HG03354 (cell line): ENCODE measurements around the gene LUC7L.
"Not testable (repeated sequence)": the region's sequence is repeated elsewhere in the genome, so short reads cannot be mapped to it uniquely, and the experiment has no call there.

Source experiments
- ATAC-seq: cut with Tn5 transposase; IDR thresholded peaks from one replicate; pipeline ENCODE4 v1.9.1; 2021; ENCODE audit warnings: mild to moderate bottlenecking; ENCODE audit not compliant: unreplicated experiment, poor library complexity, severe bottlenecking

LUC7L gene

DNA sequence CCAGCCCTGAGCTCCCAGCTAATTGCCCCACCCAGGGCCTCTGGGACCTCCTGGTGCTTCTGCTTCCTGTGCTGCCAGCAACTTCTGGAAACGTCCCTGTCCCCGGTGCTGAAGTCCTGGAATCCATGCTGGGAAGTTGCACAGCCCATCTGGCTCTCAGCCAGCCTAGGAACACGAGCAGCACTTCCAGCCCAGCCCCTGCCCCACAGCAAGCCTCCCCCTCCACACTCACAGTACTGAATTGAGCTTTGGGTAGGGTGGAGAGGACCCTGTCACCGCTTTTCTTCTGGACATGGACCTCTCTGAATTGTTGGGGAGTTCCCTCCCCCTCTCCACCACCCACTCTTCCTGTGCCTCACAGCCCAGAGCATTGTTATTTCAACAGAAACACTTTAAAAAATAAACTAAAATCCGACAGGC is 59.2 kb downstream of the LUC7L start:
- not testable (repeated sequence) for ATAC-seq

DNA sequence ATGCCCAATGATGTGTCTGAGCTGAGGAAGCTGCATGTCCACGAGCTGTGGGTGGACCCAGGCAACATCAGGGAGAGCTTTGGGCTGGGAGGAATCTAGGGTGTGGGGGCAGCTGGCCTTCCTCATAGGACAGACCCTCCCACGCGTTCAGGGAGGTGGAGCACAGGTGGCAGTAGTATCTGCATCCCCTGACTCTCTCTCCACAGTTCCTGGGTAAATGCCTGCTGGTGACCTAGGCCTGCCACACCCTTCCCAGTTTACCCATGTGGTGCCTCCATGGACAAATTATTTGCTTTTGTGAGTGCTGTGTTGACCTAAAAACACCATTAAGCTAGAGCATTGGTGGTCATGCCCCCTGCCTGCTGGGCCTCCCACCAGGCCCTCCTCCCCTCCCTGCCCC is 60.2 kb downstream of the LUC7L start:
- no peak for ATAC-seq

DNA sequence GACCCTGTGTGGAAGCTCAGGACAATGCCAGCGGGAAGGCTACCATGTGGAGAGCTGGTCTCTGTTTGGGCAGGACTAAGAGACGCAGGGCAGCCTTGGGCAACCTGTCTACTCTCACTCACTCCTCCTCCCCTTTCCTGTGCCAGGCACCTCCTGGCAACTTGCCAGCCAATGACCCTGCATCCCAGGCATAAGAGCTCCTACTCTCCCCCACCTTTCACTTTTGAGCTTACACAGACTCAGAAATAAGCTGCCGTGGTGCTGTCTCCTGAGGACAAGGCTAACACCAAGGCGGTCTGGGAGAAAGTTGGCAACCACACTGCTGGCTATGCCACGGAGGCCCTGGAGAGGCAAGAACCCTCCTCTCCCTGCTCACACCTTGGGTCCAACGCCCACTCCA is 60.8 kb downstream of the LUC7L start:
- ATAC-seq: no peak

DNA sequence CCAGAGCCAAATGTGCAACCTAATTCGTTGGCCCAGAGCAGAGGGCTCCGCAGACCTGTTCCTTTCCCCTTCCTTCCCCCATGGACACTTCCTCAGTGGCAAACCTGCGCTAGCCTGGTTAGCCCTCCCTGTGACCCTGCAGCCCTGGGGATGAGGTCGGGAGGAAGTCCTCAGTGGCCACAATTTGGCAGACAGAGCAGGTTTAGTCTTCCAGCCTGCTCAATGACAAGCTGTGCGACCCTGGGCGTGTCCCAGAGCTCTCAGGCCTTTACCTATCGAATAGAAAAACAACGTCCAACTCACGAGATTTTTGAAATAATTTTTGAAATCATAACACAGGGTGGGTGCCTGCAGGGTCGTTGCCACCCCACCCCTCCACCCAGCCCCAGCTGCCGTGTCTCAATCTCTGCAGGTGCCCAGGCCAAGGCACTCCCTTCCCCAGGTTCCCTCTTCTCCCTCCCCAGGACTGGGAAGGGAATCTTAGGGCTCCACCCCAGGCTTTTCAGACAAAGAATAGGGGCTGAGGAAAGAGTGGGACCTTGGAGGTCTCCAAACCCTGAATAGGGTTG is 62.0 kb downstream of the LUC7L start:
- ATAC-seq: no peak

DNA sequence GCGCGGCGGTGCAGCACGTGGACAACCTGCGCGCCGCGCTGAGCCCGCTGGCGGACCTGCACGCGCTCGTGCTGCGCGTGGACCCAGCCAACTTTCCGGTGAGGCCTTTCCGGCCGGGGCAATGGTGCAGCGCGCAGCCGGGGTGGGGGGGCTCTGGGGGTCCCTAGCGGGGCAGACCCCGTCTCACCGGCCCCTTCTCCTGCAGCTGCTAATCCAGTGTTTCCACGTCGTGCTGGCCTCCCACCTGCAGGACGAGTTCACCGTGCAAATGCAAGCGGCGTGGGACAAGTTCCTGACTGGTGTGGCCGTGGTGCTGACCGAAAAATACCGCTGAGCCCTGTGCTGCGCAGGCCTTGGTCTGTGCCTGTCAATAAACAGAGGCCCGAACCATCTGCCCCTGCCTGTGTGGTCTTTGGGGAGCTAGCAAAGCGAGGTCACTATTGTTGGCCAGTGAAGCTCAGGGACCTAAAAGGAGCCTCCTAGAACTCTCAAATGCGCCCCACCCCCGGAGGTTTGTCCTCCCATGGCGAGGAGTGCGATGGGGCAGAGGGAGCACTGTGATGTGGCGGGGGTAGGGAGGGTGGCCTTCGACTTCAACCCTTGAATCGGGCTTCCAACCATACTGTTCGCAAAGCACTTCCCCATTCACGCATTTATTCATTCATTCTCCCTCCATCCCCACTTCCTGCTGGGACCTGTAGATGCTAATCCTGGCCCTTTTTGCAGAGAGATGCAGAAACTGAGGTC is 62.7 kb downstream of the LUC7L start:
- no peak for ATAC-seq

DNA sequence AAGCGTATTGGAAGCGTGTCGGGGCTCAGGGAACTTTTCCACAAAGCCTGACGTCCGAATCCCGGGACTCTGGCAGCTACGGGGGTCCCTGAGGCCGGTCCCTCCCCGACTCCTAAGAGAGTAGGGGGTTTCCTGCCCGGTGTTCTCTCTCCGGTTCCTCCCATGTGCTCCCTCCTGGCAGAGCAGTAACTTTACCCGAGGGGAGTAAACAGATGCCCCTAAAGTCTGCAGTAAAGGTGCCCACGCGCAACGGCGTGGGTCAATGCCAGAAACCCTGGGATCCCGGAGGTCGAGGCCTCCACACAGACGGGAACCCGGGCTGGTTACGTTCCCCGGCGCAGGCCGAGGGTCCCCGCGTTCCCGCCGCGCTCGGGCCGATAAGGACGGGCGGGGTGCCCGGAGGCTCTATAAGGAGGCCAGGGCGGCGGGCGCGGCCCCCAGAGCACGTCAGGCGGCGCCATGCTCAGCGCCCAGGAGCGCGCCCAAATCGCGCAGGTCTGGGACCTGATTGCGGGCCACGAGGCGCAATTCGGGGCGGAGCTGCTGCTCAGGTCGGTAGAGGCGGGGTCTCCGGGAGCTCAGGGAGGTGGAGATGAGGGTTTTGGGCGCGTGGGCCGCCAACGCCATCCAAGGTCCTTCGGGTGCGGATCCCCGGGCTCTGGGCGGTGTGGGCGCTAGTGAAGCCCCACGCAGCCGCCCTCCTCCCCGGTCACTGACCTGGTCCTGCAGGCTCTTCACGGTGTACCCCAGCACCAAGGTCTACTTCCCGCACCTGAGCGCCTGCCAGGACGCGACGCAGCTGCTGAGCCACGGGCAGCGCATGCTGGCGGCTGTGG is 63.5 kb downstream of the LUC7L start, which contains the start of gene HBM:
Gene HBM (plus strand): TSS at position 440 of the 836 bp plus-strand sequence. CDS start 20 bp downstream, at position 460.
- no peak for ATAC-seq

DNA sequence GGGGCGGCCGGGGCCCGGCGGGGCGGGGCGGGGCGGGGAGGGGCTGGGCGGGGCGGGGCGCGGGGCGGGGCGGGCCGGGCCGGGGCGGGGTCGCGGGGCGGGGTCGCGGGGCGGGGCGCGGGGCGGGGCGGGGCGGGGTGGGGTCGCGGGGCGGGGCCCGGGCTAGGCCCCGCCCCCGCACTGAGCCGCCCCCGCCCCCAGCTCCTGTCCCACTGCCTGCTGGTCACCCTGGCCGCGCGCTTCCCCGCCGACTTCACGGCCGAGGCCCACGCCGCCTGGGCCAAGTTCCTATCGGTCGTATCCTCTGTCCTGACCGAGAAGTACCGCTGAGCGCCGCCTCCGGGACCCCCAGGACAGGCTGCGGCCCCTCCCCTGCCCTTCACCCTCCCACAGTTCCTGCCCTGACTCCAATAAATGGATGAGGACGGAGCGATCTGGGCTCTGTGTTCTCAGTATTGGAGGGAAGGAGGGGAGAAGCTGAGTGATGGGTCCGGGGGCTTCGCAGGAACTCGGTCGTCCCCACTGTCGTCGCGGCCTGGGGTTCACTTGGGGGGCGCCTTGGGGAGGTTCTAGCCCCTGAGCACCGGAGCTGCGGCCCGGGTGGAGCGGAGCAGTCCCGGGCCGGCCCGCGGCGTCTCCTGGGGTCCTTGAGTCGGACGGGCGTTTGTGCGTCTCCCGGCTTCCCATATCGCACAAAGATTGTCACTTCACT is 64.3 kb downstream of the LUC7L start:
- no peak for ATAC-seq

DNA sequence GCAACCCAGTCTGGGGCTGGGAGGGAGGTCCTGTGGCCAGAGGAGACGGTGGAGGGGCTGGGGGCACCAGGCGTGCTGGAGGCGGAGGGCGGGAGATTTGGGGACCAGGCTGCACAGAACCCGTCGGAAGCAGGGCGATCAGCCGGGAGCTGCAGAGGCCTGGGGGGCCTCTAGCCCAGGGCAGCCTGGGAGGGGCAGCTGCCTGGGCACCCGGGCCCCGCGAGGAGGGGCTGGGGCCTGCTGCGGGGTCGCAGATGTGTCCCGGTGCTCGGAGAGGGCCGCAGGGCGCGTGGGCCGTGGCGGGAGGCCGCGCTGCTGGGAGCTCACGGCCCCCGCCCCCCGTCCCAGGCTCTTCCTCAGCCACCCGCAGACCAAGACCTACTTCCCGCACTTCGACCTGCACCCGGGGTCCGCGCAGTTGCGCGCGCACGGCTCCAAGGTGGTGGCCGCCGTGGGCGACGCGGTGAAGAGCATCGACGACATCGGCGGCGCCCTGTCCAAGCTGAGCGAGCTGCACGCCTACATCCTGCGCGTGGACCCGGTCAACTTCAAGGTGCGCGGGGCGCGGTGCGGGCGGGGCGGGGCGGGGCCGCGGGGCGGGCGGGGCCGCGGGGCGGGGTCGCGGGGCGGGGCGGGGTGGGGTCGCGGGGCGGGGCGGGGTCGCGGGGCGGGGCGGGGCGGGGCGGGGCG is 65.0 kb downstream of the LUC7L start:
- ATAC-seq: not testable (repeated sequence)

DNA sequence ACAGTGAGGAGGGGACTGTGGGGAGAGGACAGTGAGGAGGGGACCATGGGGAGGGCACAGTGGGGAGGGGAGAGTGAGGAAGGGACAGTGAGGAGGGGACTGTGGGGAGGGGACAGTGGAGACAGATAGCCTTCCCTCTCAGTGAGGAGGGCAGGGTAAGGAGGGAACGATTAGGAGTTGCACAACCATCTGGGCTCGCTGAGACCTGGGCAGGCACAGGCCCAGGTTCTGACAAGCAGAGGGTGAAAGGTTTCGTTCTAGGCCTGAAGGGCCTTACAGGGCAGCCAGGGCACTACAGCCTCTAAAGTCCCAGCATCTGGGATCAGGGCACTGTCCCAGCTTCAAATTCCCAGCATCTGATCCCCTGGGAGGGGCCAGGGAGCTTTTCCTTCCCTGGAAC is 65.6 kb downstream of the LUC7L start:
- not testable (repeated sequence) for ATAC-seq

DNA sequence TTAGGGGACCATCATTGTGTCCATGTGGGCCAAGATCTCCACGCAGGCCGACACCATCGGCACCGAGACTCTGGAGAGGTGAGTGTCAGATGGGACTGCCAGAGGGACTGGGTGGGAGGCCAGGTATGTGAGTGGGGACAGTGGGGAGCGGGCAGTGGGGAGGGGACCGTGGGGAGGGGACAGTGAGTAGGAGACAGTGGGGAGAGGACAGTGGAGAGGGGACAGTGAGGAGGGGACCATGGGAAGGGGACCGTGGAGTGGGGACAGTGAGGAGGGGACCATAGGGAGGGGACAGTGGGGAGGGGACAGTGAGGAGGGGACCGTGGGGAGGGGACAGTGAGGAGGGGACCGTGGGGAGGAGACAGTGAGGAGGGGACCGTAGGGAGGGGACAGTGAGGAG is 66.1 kb downstream of the LUC7L start:
- ATAC-seq: not testable (repeated sequence)

DNA sequence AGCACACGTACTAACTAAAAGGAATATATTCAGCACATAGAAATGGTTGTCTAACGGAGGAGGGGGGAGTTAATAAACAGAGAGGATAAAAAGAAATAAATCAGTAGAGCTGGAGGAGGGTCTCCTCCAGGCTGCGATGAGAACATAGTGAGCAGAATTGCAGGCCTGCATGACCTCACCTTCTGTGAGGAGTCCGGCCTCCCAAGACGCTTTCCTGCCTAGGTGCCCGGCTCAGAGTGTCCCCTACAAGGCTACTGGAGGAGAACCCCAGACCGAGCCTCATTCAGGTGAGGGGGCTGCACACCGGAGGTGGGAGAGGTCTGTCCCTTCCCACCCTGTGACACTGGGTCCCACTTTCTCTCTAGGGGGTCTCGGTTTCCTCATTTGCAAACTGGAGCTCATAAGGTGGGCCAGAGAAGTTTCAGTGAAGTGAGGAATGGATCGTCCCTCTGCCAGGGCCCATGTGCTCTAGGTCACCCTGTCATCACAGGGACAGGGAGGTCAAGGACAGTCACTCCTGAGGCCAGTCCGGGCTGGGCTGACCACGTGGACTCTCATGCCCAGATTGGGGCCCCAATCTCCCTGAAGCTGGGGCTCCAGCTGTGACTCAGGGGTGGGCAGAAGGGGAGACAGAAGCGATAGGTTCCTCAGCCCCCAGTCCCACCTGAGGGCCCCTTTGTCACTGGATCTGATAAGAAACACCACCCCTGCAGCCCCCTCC is 66.8 kb downstream of the LUC7L start:
- ATAC-seq: no peak

DNA sequence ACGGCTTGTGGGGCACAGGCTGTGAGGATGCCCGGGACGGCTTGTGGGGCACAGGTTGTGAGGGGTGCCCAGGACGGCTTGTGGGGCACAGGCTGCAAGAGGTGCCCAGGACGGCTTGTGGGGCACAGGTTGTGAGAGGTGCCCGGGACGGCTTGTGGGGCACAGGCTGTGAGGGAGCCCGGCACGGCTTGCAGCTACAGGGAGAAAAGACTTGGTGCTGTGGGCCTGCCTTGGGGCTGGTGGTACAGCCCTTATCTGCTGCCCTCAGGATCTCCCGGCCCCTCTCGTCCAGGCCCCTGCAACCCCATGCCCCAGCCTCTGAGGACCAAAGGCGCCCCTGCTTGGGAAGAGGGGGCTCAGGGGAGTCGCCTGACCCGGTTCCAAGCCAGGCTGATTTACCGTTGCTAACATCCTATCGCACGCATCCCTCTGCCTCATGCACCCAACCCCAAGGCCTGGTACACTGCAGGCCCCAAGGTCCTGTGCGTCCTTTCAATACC is 68.5 kb downstream of the LUC7L start:
- no peak for ATAC-seq

DNA sequence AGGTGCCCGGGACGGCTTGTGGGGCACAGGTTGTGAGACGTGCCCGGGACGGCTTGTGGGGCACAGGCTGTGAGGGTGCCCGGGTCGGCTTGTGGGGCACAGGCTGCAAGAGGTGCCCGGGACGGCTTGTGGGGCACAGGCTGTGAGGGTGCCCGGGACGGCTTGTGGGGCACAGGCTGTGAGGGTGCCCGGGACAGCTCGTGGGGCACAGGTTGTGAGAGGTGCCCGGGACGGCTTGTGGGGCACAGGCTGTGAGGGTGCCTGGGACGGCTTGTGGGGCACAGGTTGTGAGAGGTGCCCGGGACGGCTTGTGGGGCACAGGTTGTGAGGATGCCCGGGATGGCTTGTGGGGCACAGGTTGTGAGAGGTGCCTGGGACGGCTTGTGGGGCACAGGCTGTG is 69.0 kb downstream of the LUC7L start:
- not testable (repeated sequence) for ATAC-seq

DNA sequence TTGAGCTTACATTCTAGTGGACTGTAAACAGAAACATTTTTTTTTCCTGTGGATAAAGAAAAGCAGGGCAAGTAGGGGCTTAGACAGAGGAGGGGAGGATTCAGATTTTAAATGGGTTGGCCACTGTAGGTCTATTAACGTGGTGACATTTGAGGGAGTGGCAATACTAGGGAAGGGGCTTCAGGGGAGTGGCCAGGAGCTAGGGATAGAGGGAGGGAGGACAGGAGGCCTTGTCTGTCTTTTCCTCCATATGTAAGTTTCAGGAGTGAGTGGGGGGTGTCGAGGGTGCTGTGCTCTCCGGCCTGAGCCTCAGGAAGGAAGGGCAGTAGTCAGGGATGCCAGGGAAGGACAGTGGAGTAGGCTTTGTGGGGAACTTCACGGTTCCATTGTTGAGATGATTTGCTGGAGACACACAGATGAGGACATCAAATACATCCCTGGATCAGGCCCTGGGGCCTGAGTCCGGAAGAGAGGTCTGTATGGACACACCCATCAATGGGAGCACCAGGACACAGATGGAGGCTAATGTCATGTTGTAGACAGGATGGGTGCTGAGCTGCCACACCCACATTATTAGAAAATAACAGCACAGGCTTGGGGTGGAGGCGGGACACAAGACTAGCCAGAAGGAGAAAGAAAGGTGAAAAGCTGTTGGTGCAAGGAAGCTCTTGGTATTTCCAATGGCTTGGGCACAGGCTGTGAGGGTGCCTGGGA is 70.0 kb downstream of the LUC7L start:
- no peak for ATAC-seq

DNA sequence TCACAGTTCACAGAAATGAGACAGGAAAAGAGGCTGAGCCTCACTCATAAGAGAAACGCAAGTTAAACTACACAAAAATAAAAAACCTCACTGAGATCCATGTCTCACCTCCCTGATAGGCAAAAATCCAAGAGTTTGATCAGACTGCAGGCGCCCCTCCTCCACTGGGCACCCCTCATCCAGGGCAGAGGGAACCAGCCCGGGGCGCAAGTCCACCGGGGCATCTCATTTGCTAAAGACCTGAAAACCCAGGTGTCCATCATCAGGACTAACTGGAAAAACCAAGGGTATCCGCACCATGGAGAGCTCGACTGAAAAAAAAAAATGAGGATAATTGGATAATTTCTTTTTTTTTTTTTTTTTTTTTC is 74.2 kb downstream of the LUC7L start:
- no peak for ATAC-seq

DNA sequence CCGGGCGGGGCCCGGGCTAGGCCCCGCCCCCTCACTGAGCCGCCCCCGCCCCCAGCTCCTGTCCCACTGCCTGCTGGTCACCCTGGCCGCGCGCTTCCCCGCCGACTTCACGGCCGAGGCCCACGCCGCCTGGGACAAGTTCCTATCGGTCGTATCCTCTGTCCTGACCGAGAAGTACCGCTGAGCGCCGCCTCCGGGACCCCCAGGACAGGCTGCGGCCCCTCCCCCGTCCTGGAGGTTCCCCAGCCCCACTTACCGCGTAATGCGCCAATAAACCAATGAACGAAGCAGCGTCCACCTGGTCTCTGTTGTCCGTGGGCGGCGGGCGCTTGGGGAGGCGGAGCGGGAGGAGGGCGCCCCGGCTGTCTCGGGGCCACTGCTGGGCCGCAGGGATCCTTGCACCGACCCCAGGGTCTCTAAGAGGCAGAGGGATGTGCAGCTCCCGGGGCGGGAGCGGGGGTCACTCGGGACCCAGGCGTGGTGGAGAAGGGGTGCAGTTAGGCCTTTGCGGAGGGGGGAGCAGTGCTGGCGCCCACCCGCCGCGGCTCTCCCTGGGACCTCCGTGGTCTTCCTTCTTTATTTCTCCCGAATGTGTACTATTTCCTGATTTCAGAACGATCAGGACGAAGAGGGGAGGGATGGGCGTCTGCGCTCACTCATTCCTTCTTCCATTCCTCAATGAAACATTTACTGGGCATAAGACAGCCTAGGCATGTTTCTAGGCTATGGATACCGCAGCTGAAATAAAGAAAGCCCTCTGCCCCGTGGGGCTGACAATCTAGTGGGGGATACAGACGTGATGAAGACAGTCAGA is 74.8 kb downstream of the LUC7L start:
- ATAC-seq: no peak

DNA sequence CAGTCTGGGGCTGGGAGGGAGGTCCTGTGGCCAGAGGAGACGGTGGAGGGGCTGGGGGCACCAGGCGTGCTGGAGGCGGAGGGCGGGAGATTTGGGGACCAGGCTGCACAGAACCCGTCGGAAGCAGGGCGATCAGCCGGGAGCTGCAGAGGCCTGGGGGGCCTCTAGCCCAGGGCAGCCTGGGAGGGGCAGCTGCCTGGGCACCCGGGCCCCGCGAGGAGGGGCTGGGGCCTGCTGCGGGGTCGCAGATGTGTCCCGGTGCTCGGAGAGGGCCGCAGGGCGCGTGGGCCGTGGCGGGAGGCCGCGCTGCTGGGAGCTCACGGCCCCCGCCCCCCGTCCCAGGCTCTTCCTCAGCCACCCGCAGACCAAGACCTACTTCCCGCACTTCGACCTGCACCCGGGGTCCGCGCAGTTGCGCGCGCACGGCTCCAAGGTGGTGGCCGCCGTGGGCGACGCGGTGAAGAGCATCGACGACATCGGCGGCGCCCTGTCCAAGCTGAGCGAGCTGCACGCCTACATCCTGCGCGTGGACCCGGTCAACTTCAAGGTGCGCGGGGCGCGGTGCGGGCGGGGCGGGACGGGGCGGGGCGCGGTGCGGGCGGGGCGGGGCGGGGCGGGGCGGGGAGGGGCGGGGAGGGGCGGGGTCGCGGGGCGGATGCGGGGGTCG is 75.6 kb downstream of the LUC7L start:
- not testable (repeated sequence) for ATAC-seq
